ENCODE results near the gene APBA2.

APBA2 gene

DNA sequence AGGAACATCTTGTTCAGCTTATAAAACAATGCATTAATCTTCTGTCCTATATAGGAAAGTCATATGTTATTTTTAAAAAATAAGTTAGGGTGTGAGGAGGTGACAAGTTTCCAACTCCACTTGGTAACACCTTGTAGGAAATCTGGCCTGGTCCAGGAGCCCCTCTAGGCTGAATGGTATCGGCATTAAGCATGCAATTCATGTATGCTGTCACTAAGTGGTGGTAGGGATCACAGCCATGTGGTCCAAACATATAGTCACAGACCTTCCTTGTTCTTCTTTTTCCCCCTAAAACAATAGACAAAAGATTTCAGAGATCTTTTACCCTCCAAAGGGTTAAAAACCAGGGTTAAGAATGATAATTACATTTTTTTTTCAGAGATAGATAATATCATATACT, 4.2 kb upstream of the APBA2 start:
- no peak for TF ChIP-seq GATA3 (IDR thresholded peaks at IDR 0.05; ENCODE audit: low read depth, low read length)
- TF ChIP-seq GATA2 (IDR thresholded peaks at IDR 0.05; ENCODE audit: low read depth, low read length): no peak

- TF ChIP-seq GATA2 (IDR thresholded peaks at IDR 0.05; ENCODE audit: low read depth, low read length) (no peak), GATA3 (IDR thresholded peaks at IDR 0.05; ENCODE audit: low read depth, low read length) (no peak)
These were observed 1.4 kb upstream of the APBA2 start for GRCh38 chr15:28884151-28884940.

DNA sequence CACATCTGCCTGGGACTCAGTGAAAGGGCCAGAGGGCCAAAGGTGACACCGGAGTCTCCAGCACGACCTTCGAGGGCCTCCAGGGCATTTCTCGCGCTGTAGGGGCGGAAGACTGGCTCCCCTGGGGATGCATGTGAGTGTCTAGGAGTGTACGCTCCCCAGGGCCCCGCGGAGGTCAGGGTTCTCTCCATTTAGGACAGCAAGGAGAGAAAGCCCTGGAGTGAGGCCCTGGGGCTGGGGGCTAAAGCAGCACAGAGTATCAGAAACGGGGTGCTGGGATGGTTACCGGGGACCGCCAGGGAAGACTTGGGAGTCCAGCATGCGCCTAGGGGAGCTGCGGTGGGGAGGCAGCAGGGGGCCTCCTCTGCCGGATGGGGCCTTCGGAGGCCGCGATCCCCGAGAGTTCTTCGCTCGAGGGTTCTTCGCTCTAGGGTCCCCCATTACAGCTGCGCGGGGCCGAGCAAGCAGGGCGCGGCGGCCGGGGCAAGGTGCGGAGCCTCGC, 595 bp upstream of the APBA2 start:
- TF ChIP-seq GATA3 (IDR thresholded peaks at IDR 0.05; ENCODE audit: low read depth, low read length): no peak
- TF ChIP-seq GATA2 (IDR thresholded peaks at IDR 0.05; ENCODE audit: low read depth, low read length): no peak

DNA sequence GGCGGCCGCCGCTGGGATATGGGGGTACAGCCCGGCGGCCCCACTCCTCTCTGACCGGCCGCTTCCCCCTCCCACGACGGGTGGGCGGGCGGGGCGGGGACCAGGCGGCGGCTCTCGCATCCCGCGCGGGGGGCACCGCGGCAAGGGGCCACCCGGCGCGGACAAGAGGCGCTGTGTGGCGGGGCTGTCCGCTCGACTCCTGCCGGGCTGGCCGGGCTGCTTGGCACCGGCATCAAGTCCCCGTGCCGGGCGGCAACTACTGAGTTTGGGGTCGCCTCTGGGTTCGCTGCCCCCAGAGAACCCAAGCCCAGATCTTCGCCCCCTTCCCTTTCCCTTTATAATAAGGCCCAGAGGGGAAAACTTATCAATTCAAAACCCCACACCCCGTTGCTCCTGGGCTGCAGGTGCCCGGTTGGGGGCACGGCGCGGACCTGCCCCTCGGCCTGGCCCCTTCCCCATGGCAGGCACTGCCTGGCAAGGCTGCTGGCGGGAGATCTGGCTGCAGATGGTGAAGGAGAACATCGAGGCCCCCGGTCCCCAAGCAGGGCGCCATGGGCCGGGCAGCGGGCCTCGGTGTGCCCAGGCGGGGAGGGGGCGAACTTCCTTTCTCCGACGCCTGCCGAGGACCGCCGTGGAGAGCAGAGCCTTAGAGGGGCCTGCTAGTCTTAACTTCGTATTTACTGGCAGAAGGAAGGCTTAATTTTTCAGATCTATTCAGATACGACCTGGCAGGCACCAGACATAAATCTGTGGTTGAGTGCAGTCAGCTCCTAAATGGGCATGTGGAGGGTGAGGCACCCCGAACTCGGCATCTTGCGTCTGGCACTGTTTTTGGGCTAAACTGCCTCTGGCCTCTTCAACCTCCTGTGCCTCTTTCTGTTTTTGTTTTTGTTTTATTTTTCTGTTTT, 911 bp downstream of the APBA2 start:
- TF ChIP-seq GATA2 (IDR thresholded peaks at IDR 0.05; ENCODE audit: low read depth, low read length): peak; percentile 27; the same call in 1 of the 2 replicates
- no peak for TF ChIP-seq GATA3 (IDR thresholded peaks at IDR 0.05; ENCODE audit: low read depth, low read length)

GRCh38 chr15:28887339-28888174, 1.8 kb downstream of the APBA2 start:
- no peak for TF ChIP-seq GATA2 (IDR thresholded peaks at IDR 0.05; ENCODE audit: low read depth, low read length)
- TF ChIP-seq GATA3 (IDR thresholded peaks at IDR 0.05; ENCODE audit: low read depth, low read length): no peak

DNA sequence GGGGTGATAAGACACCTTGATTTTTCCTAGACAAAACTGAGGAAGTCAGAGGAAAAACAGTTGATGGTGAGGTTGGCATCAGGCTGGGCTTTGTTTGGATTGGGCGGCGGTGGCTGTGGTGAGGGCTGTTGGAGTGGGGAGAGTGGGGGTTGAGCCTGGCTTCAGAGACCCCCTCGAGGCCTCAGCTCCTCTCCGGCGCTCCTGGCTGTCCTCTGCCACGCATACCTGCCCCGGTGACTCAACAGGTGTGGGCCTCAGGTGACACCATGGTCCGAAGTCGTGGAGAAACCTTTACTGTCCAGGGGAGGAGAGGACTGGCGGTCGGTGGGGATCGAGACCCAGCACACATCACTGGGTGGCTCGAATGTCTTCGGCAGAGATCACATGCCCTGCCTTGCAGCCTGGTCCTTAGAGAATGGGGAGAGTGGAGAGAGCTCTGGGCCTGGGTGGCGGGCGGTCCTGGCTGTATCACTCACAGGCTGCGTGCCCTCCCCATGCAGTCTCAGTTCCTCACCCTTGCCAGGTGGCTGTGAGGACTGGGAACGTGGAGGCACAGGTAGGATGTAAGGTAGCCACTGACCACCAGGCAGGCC, 2.6 kb downstream of the APBA2 start:
- TF ChIP-seq GATA2 (IDR thresholded peaks at IDR 0.05; ENCODE audit: low read depth, low read length) (no peak), GATA3 (IDR thresholded peaks at IDR 0.05; ENCODE audit: low read depth, low read length) (no peak)

DNA sequence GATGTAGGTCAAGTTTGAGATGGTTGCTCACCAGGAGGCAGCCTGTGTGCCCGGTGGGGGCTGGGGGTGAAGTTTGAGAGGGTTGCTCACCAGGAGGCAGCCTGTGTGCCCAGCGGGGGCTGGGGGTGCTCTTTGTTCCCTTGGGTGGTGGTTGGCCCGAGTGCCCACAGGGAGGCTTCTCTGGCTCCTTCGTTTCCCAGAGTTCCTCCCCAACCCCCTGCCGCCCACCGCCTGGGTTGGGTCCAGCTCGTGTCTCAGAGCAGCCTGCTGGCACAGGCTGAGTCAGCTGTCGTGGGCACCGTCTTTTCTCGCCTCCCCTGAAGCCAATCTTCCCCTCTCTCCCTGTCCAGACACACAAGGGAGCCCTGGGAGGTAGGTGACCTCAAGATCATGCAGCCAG, 3.1 kb downstream of the APBA2 start:
- no peak for TF ChIP-seq GATA2 (IDR thresholded peaks at IDR 0.05; ENCODE audit: low read depth, low read length)
- no peak for TF ChIP-seq GATA3 (IDR thresholded peaks at IDR 0.05; ENCODE audit: low read depth, low read length)

- TF ChIP-seq GATA2 (IDR thresholded peaks at IDR 0.05; ENCODE audit: low read depth, low read length) (no peak), GATA3 (IDR thresholded peaks at IDR 0.05; ENCODE audit: low read depth, low read length) (no peak)
These were observed 3.6 kb downstream of the APBA2 start for GRCh38 chr15:28889346-28889745.

DNA sequence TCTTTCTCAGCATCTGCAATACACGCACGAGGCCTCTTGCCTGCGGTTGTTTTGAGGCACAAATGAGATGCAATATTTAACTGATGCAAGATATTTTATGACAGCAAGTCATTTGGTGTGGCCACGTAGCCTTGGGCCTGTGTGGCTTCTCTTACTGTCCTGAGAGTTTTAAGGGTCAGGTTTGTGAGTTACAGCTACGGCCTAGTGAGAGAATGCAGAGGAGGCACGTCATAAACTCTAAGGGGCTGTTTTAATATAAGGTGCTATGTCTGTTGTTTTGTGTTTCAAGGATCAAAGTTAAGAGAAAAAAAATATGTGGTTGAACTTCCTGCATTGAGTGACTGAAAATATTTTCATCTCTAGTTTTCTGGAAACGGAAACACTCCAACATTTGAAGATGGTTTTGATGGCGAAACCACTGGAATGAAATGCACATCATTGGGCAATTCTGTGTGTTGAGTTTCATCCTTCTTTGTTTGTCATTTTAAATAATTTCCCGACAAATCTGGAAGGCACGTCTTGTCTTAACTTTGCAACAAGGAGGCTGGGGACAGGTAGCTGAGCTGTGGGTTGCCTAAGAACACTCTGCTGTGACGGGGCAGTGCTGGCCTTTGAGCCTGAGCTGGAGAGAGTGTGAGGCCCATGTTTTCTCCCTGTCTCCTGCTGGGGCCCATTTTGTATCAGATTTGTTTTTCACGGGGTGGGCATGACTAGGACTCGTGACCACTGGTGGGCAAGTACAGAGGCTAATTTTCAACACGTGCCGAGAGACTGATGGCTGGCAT, 5.1 kb downstream of the APBA2 start:
- TF ChIP-seq GATA2 (IDR thresholded peaks at IDR 0.05; ENCODE audit: low read depth, low read length) (no peak), GATA3 (IDR thresholded peaks at IDR 0.05; ENCODE audit: low read depth, low read length) (no peak)

DNA sequence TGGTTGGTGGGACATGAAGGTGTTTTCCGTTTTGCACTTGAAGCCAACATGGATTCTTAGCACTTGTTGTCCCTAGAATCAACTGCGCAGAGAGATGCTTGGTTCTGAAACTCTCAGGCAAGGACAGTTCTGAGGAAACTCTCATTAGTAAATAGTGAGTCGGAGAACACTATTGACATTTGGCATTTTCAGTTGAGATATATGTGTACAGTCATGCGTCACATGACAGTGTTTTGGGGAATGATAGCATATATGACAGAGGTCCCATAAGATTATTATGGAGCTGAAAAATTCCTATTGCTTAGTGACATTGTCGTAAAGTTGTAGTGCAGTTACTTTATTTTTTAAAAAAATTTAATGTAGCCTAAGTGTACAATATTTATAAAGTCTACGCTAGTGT, 5.8 kb downstream of the APBA2 start:
- no peak for TF ChIP-seq GATA2 (IDR thresholded peaks at IDR 0.05; ENCODE audit: low read depth, low read length)
- TF ChIP-seq GATA3 (IDR thresholded peaks at IDR 0.05; ENCODE audit: low read depth, low read length): no peak

GRCh38 chr15:28892789-28893610, 7.2 kb downstream of the APBA2 start:
- TF ChIP-seq GATA3 (IDR thresholded peaks at IDR 0.05; ENCODE audit: low read depth, low read length): no peak
- no peak for TF ChIP-seq GATA2 (IDR thresholded peaks at IDR 0.05; ENCODE audit: low read depth, low read length)

DNA sequence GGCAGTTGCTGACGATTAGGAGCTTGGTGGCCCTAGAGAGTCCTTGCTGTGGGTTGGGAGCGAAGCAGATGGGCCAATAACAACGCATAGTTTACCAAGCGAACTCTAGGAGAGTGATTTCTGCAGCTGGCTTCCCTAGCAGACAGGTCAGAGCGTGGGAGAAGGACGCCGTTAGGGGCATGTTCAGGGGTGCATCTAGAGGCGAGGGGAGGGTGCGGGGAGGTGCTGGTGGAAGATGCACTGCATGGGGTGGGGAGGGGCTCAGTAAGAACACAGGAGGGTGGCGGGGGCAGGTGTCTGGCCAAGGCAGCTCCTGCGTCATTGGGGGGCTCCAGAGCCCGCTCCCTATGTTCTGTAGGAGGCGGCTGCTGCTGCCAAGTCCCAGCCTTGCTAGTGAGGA, 8.9 kb downstream of the APBA2 start:
- no peak for TF ChIP-seq GATA3 (IDR thresholded peaks at IDR 0.05; ENCODE audit: low read depth, low read length)
- TF ChIP-seq GATA2 (IDR thresholded peaks at IDR 0.05; ENCODE audit: low read depth, low read length): no peak

Measured in SH-SY5Y (cell line).